ENCODE measurements around the gene GRM5.
"Not testable (repeated sequence)": the region's sequence is repeated elsewhere in the genome, so short reads cannot be mapped to it uniquely, and the experiment has no call there.

The GRM5 gene

GRCh38 chr11:89052220-89052619 lies 13.6 kb downstream of the GRM5 start:
- Histone ChIP-seq H3K36me3 (ENCODE audit: control insufficient read depth in 1 of 2, insufficient read depth in 2 of 2, low read length in 2 of 2) (no peaks in the 10 kb centered on the region), H3K4me1 (ENCODE audit: control insufficient read depth in 1 of 2, insufficient read depth in 2 of 2, low read length in 2 of 2) (no peaks in the 10 kb centered on the region), H3K9me3 (ENCODE audit: control insufficient read depth in 1 of 2, low read length in 2 of 2) (no peaks in the 10 kb centered on the region), H3K4me3 (ENCODE audit: low read depth in 1 of 2, low read length in 2 of 2) (no peak overlapping the region), H3K9ac (ENCODE audit: low read depth in 1 of 2, low read length in 2 of 2) (no peak overlapping the region), H3K27me3 (ENCODE audit: control insufficient read depth in 1 of 2, insufficient read depth in 2 of 2, low read length in 2 of 2) (no peaks in the 10 kb centered on the region), H3K27ac (ENCODE audit: low read depth, low read length) (no peak overlapping the region)

GRCh38 chr11:89047159-89047558 lies 18.6 kb downstream of the GRM5 start:
- H3K9ac ChIP-seq (ENCODE audit: low read depth in 1 of 2, low read length in 2 of 2); H3K27me3 ChIP-seq (ENCODE audit: control insufficient read depth in 1 of 2, insufficient read depth in 2 of 2, low read length in 2 of 2); H3K36me3 ChIP-seq (ENCODE audit: control insufficient read depth in 1 of 2, insufficient read depth in 2 of 2, low read length in 2 of 2); H3K9me3 ChIP-seq (ENCODE audit: control insufficient read depth in 1 of 2, low read length in 2 of 2); H3K4me3 ChIP-seq (ENCODE audit: low read depth in 1 of 2, low read length in 2 of 2); H3K27ac ChIP-seq (ENCODE audit: low read depth, low read length); H3K4me1 ChIP-seq (ENCODE audit: control insufficient read depth in 1 of 2, insufficient read depth in 2 of 2, low read length in 2 of 2): not testable (repeated sequence)

DNA sequence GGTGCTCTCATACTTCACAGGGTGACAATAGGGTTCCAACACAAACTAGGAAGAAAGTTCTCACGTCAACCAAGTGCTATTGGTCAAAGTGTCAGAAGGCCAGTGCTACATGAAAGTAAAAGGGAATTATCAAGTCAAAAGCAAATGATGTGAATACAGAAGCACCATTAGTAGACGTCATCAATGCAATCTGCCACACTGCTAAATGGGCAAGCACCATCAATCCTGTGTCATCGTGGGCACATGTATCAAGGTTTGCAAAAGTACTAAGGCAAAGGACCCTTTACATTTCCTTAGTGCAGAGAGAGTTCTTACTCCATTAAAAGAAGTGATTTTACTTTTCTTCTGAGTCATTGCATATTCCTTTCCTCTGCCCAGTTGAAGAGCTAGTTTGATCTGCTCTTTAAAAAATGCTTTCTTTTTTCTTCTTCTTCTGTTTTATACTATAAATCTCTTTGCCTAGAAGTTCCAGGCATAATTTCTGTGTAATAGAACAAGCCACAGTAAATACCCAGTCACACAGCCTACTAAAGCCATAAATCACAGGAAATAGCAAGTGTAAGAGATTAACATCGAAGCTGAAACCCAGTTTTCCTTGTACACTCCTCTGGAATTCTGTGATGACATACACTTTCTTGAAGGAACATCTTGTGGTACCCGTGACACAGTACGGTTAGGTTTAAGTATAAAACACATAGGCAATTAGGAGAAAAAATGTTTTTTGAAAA lies 21.8 kb downstream of the GRM5 start:
- H3K36me3 ChIP-seq (ENCODE audit: control insufficient read depth in 1 of 2, insufficient read depth in 2 of 2, low read length in 2 of 2); H3K4me1 ChIP-seq (ENCODE audit: control insufficient read depth in 1 of 2, insufficient read depth in 2 of 2, low read length in 2 of 2); H3K9ac ChIP-seq (ENCODE audit: low read depth in 1 of 2, low read length in 2 of 2); H3K9me3 ChIP-seq (ENCODE audit: control insufficient read depth in 1 of 2, low read length in 2 of 2); H3K27ac ChIP-seq (ENCODE audit: low read depth, low read length); H3K27me3 ChIP-seq (ENCODE audit: control insufficient read depth in 1 of 2, insufficient read depth in 2 of 2, low read length in 2 of 2); H3K4me3 ChIP-seq (ENCODE audit: low read depth in 1 of 2, low read length in 2 of 2): not testable (repeated sequence)

- H3K9ac ChIP-seq (ENCODE audit: low read depth in 1 of 2, low read length in 2 of 2) = not testable (repeated sequence)
Observed at GRCh38 chr11:89029671-89030070, 36.1 kb downstream of the GRM5 start.

DNA sequence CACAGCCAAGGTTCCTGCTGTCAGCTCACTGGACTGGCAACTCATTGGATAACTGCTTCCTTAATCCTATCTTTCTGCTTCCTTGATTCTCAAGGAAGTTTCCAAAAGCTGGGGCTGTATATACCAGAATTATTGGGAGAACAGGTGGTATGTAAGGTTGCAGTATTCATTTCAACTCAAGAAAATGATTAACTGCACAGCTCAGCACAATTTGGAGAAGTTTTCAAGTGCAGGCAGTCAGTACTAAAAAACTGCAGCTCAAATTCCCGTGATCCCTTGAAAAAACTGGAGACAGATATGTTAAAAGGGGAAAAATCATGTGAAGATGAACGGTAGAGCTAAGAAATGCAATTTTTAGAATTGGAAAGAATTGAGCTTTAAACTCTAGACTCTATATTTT lies 44.4 kb downstream of the GRM5 start:
- H3K4me1 ChIP-seq (ENCODE audit: control insufficient read depth in 1 of 2, insufficient read depth in 2 of 2, low read length in 2 of 2) = no peaks in the 10 kb centered on the region
- H3K9me3 ChIP-seq (ENCODE audit: control insufficient read depth in 1 of 2, low read length in 2 of 2) = no peaks in the 10 kb centered on the region
- no peak overlapping the region for H3K4me3 ChIP-seq (ENCODE audit: low read depth in 1 of 2, low read length in 2 of 2)
- no peak overlapping the region for H3K27ac ChIP-seq (ENCODE audit: low read depth, low read length)
- no peaks in the 10 kb centered on the region for H3K36me3 ChIP-seq (ENCODE audit: control insufficient read depth in 1 of 2, insufficient read depth in 2 of 2, low read length in 2 of 2)
- no peaks in the 10 kb centered on the region for H3K27me3 ChIP-seq (ENCODE audit: control insufficient read depth in 1 of 2, insufficient read depth in 2 of 2, low read length in 2 of 2)
- H3K9ac ChIP-seq (ENCODE audit: low read depth in 1 of 2, low read length in 2 of 2) = no peak overlapping the region

More at GRCh38 chr11:89029671-89030070, 36.1 kb downstream of the GRM5 start:
- not testable (repeated sequence) for H3K4me1 ChIP-seq (ENCODE audit: control insufficient read depth in 1 of 2, insufficient read depth in 2 of 2, low read length in 2 of 2); H3K27ac ChIP-seq (ENCODE audit: low read depth, low read length); H3K4me3 ChIP-seq (ENCODE audit: low read depth in 1 of 2, low read length in 2 of 2); H3K9me3 ChIP-seq (ENCODE audit: control insufficient read depth in 1 of 2, low read length in 2 of 2); H3K36me3 ChIP-seq (ENCODE audit: control insufficient read depth in 1 of 2, insufficient read depth in 2 of 2, low read length in 2 of 2); H3K27me3 ChIP-seq (ENCODE audit: control insufficient read depth in 1 of 2, insufficient read depth in 2 of 2, low read length in 2 of 2)

- not testable (repeated sequence) for H3K36me3 ChIP-seq (ENCODE audit: control insufficient read depth in 1 of 2, insufficient read depth in 2 of 2, low read length in 2 of 2); H3K4me3 ChIP-seq (ENCODE audit: low read depth in 1 of 2, low read length in 2 of 2); H3K9me3 ChIP-seq (ENCODE audit: control insufficient read depth in 1 of 2, low read length in 2 of 2); H3K9ac ChIP-seq (ENCODE audit: low read depth in 1 of 2, low read length in 2 of 2); H3K27me3 ChIP-seq (ENCODE audit: control insufficient read depth in 1 of 2, insufficient read depth in 2 of 2, low read length in 2 of 2); H3K27ac ChIP-seq (ENCODE audit: low read depth, low read length); H3K4me1 ChIP-seq (ENCODE audit: control insufficient read depth in 1 of 2, insufficient read depth in 2 of 2, low read length in 2 of 2)
Observed at GRCh38 chr11:89019827-89020547, 45.8 kb downstream of the GRM5 start.

DNA sequence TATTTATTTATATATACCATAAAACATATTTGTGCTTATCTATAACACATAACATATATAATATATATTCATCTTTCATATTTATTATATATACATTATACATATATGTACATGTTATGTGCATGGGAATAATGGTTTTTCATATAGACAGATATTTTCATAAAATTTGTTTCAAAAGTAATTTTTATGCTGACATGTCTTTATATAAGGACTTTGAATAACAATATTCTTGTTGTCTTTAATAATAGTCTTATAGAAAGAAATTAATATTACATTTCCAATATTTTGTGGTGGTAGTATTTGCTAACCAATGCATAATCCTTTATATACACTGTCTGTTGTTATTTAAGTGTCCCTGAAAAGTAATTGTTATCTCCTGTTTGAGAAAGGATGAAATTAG lies 49.6 kb downstream of the GRM5 start:
- Histone ChIP-seq H3K27me3 (ENCODE audit: control insufficient read depth in 1 of 2, insufficient read depth in 2 of 2, low read length in 2 of 2) (no peaks in the 10 kb centered on the region), H3K36me3 (ENCODE audit: control insufficient read depth in 1 of 2, insufficient read depth in 2 of 2, low read length in 2 of 2) (no peaks in the 10 kb centered on the region), H3K4me1 (ENCODE audit: control insufficient read depth in 1 of 2, insufficient read depth in 2 of 2, low read length in 2 of 2) (no peaks in the 10 kb centered on the region), H3K9ac (ENCODE audit: low read depth in 1 of 2, low read length in 2 of 2) (no peak overlapping the region), H3K9me3 (ENCODE audit: control insufficient read depth in 1 of 2, low read length in 2 of 2) (no peaks in the 10 kb centered on the region), H3K27ac (ENCODE audit: low read depth, low read length) (no peak overlapping the region), H3K4me3 (ENCODE audit: low read depth in 1 of 2, low read length in 2 of 2) (no peak overlapping the region)

DNA sequence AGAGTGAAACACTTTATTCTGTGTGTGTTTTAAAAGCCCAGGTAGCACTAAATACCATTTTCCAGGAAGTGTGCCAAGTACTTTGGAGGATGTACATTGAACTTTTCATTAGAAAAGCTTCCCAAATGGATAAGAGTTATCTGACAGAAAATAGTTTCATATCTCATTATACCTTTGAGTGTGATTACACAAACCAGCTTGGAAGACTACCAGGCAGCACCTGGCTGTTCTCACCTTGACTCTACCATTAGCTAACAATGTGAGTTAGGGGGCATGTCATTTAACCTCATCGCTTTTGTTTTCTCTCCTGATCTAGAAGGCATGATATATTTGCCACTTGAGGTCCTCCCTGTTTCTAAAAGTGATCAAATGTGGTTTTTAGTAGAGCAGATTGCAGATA lies 50.2 kb downstream of the GRM5 start:
- no peak overlapping the region for H3K27ac ChIP-seq (ENCODE audit: low read depth, low read length)
- H3K36me3 ChIP-seq (ENCODE audit: control insufficient read depth in 1 of 2, insufficient read depth in 2 of 2, low read length in 2 of 2) = no peaks in the 10 kb centered on the region
- no peaks in the 10 kb centered on the region for H3K4me1 ChIP-seq (ENCODE audit: control insufficient read depth in 1 of 2, insufficient read depth in 2 of 2, low read length in 2 of 2)
- H3K9me3 ChIP-seq (ENCODE audit: control insufficient read depth in 1 of 2, low read length in 2 of 2) = no peaks in the 10 kb centered on the region
- no peaks in the 10 kb centered on the region for H3K27me3 ChIP-seq (ENCODE audit: control insufficient read depth in 1 of 2, insufficient read depth in 2 of 2, low read length in 2 of 2)
- H3K4me3 ChIP-seq (ENCODE audit: low read depth in 1 of 2, low read length in 2 of 2) = no peak overlapping the region
- no peak overlapping the region for H3K9ac ChIP-seq (ENCODE audit: low read depth in 1 of 2, low read length in 2 of 2)

DNA sequence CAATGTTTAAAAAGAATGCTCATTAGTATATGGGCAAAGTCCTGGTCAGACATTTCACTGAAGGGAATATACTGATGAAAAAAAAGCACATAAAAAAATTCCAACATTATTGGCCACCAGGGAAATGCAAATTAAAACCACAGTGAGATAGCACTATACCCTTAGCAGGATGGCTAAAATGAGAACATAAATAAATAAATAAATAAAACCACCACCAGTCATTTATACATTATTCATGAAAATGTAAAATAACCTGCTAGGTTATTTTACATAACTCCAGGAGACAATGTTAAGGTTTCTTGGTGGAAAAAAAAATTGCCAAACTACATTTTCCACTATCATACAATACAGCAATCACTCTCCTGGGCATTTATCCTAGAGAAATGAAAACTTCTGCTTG lies 64.9 kb downstream of the GRM5 start:
- H3K27ac ChIP-seq (ENCODE audit: low read depth, low read length); H3K4me3 ChIP-seq (ENCODE audit: low read depth in 1 of 2, low read length in 2 of 2); H3K36me3 ChIP-seq (ENCODE audit: control insufficient read depth in 1 of 2, insufficient read depth in 2 of 2, low read length in 2 of 2): not testable (repeated sequence)

DNA sequence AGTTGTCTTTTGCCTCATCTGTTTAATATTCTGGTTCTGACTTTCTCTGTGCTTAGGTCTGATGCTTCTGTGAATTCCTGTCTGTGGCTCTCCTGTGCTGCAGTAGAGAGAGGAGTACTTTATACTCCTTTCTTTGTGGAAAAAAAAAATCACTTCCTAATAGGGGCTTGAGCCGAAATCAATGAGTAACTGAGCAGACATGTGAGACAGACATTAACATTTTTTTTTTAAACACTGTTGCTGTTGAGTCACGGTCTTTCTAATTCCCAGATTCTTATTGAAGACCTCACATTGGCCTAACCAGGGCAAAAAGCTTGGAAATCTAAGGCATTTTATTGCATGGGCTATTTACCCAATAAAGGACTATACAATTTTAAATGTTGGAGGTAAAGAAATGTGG lies 86.1 kb downstream of the GRM5 start:
- no peaks in the 10 kb centered on the region for H3K36me3 ChIP-seq (ENCODE audit: control insufficient read depth in 1 of 2, insufficient read depth in 2 of 2, low read length in 2 of 2)
- H3K27me3 ChIP-seq (ENCODE audit: control insufficient read depth in 1 of 2, insufficient read depth in 2 of 2, low read length in 2 of 2) = no peaks in the 10 kb centered on the region
- no peak overlapping the region for H3K4me3 ChIP-seq (ENCODE audit: low read depth in 1 of 2, low read length in 2 of 2)
- no peaks in the 10 kb centered on the region for H3K4me1 ChIP-seq (ENCODE audit: control insufficient read depth in 1 of 2, insufficient read depth in 2 of 2, low read length in 2 of 2)
- no peaks in the 10 kb centered on the region for H3K9me3 ChIP-seq (ENCODE audit: control insufficient read depth in 1 of 2, low read length in 2 of 2)
- H3K27ac ChIP-seq (ENCODE audit: low read depth, low read length) = no peak overlapping the region
- no peak overlapping the region for H3K9ac ChIP-seq (ENCODE audit: low read depth in 1 of 2, low read length in 2 of 2)

More for the DNA sequence above, 64.9 kb downstream of the GRM5 start:
- H3K4me1 ChIP-seq (ENCODE audit: control insufficient read depth in 1 of 2, insufficient read depth in 2 of 2, low read length in 2 of 2); H3K9me3 ChIP-seq (ENCODE audit: control insufficient read depth in 1 of 2, low read length in 2 of 2); H3K9ac ChIP-seq (ENCODE audit: low read depth in 1 of 2, low read length in 2 of 2); H3K27me3 ChIP-seq (ENCODE audit: control insufficient read depth in 1 of 2, insufficient read depth in 2 of 2, low read length in 2 of 2): not testable (repeated sequence)

All from duodenal mucosa (tissue), 2 donors.